Spleen (tissue), 11 donors: ENCODE measurements around the gene SLC6A5. TPM values are rescaled to one million over a fixed set of nuclear protein-coding genes. Genes with fewer than 3 reads are reported as not detected.
"Not testable (repeated sequence)": the region's sequence is repeated elsewhere in the genome, so short reads cannot be mapped to it uniquely, and the experiment has no call there.

Experiments
- DNase-seq: peaks from one replicate; pipeline ENCODE4 v3.0.0-alpha.2; 2020
- H3K27ac ChIP-seq, 8 donors: fragments of 200-600 bp; sonication (generic) in 7 of 8; 1 replicate in 4 of 8; 2 replicates in 4 of 8; pipeline versions ENCODE4 v1.5.0 to v1.8.0; 2016 to 2021; ENCODE audit warnings: inconsistent platforms in 4 of 8, mild to moderate bottlenecking in 4 of 8, moderate library complexity in 1 of 8
- H3K27me3 ChIP-seq, 7 donors: fragments of 200-600 bp; sonication (generic) in 6 of 7; replicated peaks in 1 of 7; 1 replicate in 4 of 7; 2 replicates in 3 of 7; pipeline versions ENCODE4 v1.5.0 to v1.8.0; 2016 to 2021; ENCODE audit warnings: inconsistent platforms in 3 of 7, mild to moderate bottlenecking in 1 of 7
- H3K36me3 ChIP-seq, 6 donors: fragments of 200-600 bp; sonication (generic) in 5 of 6; 1 replicate in 4 of 6; 2 replicates in 2 of 6; pipeline versions ENCODE4 v1.5.0 to v1.8.0; 2016 to 2021; ENCODE audit warnings: inconsistent platforms in 2 of 6
- H3K4me1 ChIP-seq, 6 donors: fragments of 200-600 bp; sonication (generic) in 5 of 6; 1 replicate in 3 of 6; 2 replicates in 3 of 6; pipeline versions ENCODE4 v1.5.0 to v1.8.0; 2016 to 2021; ENCODE audit warnings: inconsistent platforms in 3 of 6
- H3K4me3 ChIP-seq, 8 donors: fragments of 200-600 bp; sonication (generic) in 7 of 8; 1 replicate in 4 of 8; 2 replicates in 4 of 8; pipeline versions ENCODE4 v1.5.0 to v1.8.0; 2016 to 2021; ENCODE audit warnings: inconsistent platforms in 4 of 8, mild to moderate bottlenecking in 4 of 8, moderate library complexity in 2 of 8
- H3K9me3 ChIP-seq, 8 donors: fragments of 200-600 bp; sonication (generic) in 7 of 8; 1 replicate in 4 of 8; 2 replicates in 4 of 8; pipeline versions ENCODE4 v1.5.0 to v1.8.0; 2016 to 2021; ENCODE audit warnings: inconsistent platforms in 4 of 8
- POLR2A ChIP-seq, 3 donors: fragments of 450-650 bp; IDR thresholded peaks; one replicate each; pipeline ENCODE4 v1.5.1; 2017; ENCODE audit warnings: antibody characterized with exemption in 3 of 3, mild to moderate bottlenecking in 1 of 3
- POLR2AphosphoS5 ChIP-seq, 3 donors: sonication (generic); formaldehyde crosslinking; IDR thresholded peaks; one replicate each; pipeline ENCODE4 v1.5.1; 2017; ENCODE audit warnings: antibody characterized with exemption in 3 of 3
- WGBS, 5 donors: extraction: QIAGEN DNeasy Blood & Tissue Kit in 3 of 5; methylation state at CpG; one replicate each; pipeline versions ENCODE4 v1.1.5 to v1.1.7; 2013 to 2018; 5-methylcytosine and 5-hydroxymethylcytosine counted together
- intact Hi-C: fragments of 100-400 bp; cut with DNase I; formaldehyde crosslinking; loops from one replicate; pipeline ENCODE4 v1.15.0; 2023; ENCODE audit warnings: low total_unique reads
- polyA plus RNA-seq, 3 donors: library from polyadenylated mRNA; stranded (reverse); fragments of 200-250 nt; gene quantifications; one replicate each; pipeline ENCODE4 v1.2.1, GENCODE V29; 2013
- total RNA-seq, 7 donors: library from RNA; depleted of rRNA in 3 of 7; stranded (reverse); fragments of >200 nt in 3 of 7; fragmentation: NEBNext Ultra II Directional in 4 of 7; extraction: Animal tissue kit (Norgen Biotek cat#: 25700) in 4 of 7; gene quantifications; one replicate each; pipeline versions ENCODE4 v1.1.0 to v1.2.1, GENCODE V29; 2016 to 2021
- TF ChIP-seq, protein P1 (sequence below), 11 experiments: fragments of 200-600 bp in 7 of 11; fragments of 450-650 bp in 4 of 11; sonication (generic) in 4 of 11; IDR thresholded peaks in 8 of 11; conservative IDR thresholded peaks in 3 of 11; 1 replicate in 7 of 11; 2 replicates in 4 of 11; pipeline versions ENCODE4 v1.4.0 to v1.8.0; 2016 to 2021; ENCODE audit warnings: antibody characterized with exemption in 11 of 11, inconsistent platforms in 4 of 11, mild to moderate bottlenecking in 1 of 11
- donor health status: healthy with polysubstance abuse.
- donor health status: DM: no; HTN: no; CAD: no; lungs with moderate emphysema.
- donor health status: DM: no; HTN: no; CAD: no.
- donor health status: Bipolar disorder and iron deficiency.
- donor health status: healthy.
- donor health status: DM: no; HTN: no; CAD: no.
- donor health status: DM: yes; HTN: yes; CAD: no.

SLC6A5 gene
- total and polyA plus RNA-seq, 10 donors = not detected

DNA sequence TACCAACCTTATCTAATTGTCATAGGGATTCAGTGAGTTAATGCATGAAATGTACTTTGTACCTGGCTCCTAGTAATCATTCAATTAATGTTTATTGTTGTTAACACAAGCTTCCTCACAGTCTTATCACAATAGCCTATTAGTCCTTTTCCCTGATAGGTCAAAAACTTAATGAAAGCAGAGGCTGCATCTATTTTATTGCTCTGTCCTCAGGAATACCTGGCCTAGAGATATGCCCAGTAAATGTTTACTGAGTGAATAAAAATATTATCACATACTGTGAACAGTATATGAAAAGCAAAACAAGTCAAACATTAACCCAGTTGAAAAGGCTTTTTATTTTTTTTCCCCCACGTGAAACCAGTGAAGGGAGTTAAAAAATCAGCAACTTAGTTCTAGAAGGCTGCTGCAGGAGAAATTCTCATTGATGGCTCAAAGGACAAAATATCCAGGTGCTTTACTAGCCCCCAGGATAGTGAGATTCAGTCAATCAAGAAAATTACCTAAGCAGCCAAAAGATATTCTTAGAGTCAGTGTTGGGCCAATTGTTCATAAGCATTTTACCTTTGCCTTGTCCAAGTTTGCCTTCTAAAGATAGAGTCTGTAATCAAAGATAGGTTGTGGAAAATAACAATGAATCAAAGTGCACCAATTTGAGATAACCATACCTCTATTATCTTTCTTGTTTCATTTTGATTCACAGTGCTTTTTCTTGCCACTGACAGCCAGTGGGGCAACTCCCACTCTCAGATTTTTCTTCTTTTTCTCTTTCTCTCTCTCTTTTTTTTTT, 34.4 kb upstream of the SLC6A5 start:
- TF ChIP-seq, protein P1, sequence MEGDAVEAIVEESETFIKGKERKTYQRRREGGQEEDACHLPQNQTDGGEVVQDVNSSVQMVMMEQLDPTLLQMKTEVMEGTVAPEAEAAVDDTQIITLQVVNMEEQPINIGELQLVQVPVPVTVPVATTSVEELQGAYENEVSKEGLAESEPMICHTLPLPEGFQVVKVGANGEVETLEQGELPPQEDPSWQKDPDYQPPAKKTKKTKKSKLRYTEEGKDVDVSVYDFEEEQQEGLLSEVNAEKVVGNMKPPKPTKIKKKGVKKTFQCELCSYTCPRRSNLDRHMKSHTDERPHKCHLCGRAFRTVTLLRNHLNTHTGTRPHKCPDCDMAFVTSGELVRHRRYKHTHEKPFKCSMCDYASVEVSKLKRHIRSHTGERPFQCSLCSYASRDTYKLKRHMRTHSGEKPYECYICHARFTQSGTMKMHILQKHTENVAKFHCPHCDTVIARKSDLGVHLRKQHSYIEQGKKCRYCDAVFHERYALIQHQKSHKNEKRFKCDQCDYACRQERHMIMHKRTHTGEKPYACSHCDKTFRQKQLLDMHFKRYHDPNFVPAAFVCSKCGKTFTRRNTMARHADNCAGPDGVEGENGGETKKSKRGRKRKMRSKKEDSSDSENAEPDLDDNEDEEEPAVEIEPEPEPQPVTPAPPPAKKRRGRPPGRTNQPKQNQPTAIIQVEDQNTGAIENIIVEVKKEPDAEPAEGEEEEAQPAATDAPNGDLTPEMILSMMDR (IDR thresholded peaks at IDR 0.05 in 8 of 11, conservative IDR thresholded peaks at IDR 0.05 in 3 of 11) = no peak
- TF ChIP-seq POLR2A (IDR thresholded peaks at IDR 0.05) = no peak
- Histone ChIP-seq H3K27me3 (peaks cover 0 to under 1% (median 0%) of the 10 kb centered on the region in 7 donors), H3K4me1 (no peaks in the 10 kb centered on the region), H3K4me3 (no peak overlapping the region), H3K27ac (no peak overlapping the region), H3K36me3 (no peaks in the 10 kb centered on the region), H3K9me3 (no peaks in the 10 kb centered on the region)
- intact Hi-C loops = no loop called here
- WGBS, 5 donors = 70 to 78% (median 74%) methylated on average over 1 of the region's 1 CpG
- no peak for DNase-seq

DNA sequence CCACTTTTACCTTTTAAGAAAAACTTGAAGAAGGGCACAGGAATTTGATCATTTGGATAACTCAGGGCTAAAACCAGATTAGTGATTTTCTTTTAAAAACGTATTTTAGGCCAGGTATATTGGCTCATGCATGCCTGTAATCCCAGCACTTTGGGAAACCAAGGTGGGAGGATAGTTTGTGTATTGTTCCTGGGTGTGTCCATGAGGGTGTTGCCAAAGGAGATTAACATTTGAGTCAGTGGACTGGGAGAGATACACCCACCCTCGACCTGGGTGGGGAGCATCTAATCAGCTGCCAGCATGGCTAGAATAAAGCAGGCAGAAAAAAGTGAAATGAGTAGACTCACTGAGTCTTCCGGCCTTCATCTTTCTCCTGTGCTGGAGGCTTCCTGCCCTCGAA, 33.3 kb upstream of the SLC6A5 start:
- H3K27ac ChIP-seq, H3K4me3 ChIP-seq, intact Hi-C loops, H3K4me1 ChIP-seq, H3K27me3 ChIP-seq, H3K9me3 ChIP-seq, H3K36me3 ChIP-seq, DNase-seq: not testable (repeated sequence)
- WGBS, 5 donors = 44 to 65% (median 55%) methylated on average over 4 of the region's 4 CpGs

DNA sequence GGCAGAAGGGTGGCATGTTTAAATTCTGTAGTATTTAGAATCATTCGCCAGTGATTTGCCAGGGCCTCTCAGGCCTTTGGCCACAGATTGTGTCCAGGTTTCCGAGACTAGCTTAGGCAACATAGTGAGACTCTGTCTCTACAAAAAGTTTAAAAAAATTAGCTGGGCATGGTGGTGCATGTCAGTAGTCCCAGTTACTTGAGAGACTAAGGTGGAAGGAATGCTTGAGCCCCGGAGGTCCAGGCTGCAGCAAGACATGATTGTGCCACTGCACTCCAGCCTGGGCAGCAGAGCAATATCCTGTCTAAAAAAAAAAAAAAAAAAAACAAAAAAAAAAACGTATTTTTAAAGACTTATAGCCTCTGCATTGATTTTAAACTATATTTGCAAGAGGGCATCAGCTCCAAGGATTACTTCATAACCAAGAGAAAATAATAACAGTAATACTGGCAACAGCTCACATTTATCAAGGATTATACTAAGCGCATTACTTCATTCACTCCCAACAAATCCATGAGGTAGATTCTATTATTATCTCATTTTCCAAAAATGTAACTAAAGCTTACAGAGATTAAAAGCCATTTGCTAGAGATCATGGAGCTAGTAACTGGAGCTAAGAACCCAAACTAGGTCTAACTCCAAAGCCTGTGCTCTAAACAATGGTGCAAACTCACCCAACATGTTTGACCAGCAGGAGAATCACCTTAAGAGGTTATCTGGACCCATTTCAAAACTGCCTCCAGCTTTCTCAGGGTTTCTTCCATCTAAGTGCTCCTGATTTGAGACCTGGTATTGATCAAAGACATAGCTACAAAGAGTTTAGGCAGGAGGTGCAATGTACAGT, 32.6 kb upstream of the SLC6A5 start:
- intact Hi-C loops = no loop called here
- Histone ChIP-seq H3K36me3 (no peaks in the 10 kb centered on the region), H3K4me3 (no peak overlapping the region), H3K27ac (no peak overlapping the region), H3K9me3 (no peaks in the 10 kb centered on the region), H3K4me1 (no peaks in the 10 kb centered on the region), H3K27me3 (no peaks in the 10 kb centered on the region)
- TF ChIP-seq, protein P1 (IDR thresholded peaks at IDR 0.05 in 8 of 11, conservative IDR thresholded peaks at IDR 0.05 in 3 of 11) = no peak
- no peak for DNase-seq
- 66 to 75% (median 74%) methylated on average over 5 of the region's 5 CpGs for WGBS, 5 donors

DNA sequence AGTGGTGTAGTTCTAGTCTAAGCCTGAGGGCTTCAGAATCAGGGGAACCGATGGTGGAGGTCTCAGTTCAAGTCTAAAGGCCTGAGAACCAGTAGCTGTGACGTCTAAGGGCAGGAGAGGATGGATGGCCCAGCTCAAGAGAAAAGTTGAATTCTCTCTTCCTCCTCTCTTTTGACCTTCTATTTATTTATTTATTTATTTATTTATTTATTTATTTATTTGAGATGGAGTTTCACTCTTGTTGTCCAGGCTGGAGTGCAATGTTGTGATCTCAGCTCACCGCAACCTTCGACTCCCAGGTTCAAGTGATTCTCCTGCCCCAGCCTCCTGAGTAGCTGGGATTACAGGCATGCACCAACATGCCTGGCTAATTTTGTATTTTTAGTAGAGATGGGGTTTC, 19.7 kb upstream of the SLC6A5 start:
- DNase-seq, H3K27ac ChIP-seq, H3K4me1 ChIP-seq, H3K4me3 ChIP-seq, H3K9me3 ChIP-seq, H3K27me3 ChIP-seq, H3K36me3 ChIP-seq, intact Hi-C loops: not testable (repeated sequence)
- 80 to 88% (median 83%) methylated on average over 4 of the region's 4 CpGs for WGBS, 5 donors

DNA sequence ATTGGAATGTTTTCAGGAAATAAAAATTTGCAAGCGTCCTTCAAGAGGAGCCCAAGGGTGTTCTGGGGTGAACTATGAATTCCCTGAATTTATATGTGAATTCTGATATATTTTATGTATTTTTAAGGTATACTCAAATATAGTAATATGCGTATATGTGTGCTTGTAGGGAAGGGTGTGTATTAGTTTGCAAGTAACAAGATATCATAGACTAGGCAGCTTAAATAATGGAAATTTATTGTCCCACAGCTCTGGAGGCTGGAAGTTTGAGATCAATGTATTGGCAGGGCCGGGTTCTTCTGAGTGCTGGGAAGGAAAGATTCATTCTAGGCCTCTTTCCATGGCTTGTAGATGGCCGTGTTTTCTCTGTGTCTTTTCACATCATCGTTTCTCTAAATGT, 16.2 kb upstream of the SLC6A5 start:
- WGBS, 5 donors = 59 to 72% (median 65%) methylated on average over 5 of the region's 5 CpGs
- Histone ChIP-seq H3K27ac (no peak overlapping the region), H3K4me1 (no peaks in the 10 kb centered on the region), H3K36me3 (no peaks in the 10 kb centered on the region), H3K27me3 (no peaks in the 10 kb centered on the region), H3K4me3 (no peak overlapping the region), H3K9me3 (no peaks in the 10 kb centered on the region)
- intact Hi-C loops = no loop called here
- TF ChIP-seq POLR2AphosphoS5 (IDR thresholded peaks at IDR 0.05) (no peak), POLR2A (IDR thresholded peaks at IDR 0.05) (no peak)
- TF ChIP-seq, protein P1 (IDR thresholded peaks at IDR 0.05 in 8 of 11, conservative IDR thresholded peaks at IDR 0.05 in 3 of 11) = no peak
- no peak for DNase-seq
